SW 1271 (cell line): Measurements from ENCODE around the gene URI1.

Source experiments
- DNase-seq, 2 experiments: peaks; one replicate each; lab custom pipeline; 2025; lab: John Stamatoyannopoulos, UW

Gene URI1

GRCh38 chr19:29971002-29971401, 29.0 kb downstream of the URI1 start:
- no peak for DNase-seq

GRCh38 chr19:29971648-29972047, 29.6 kb downstream of the URI1 start:
- DNase-seq: no peak

GRCh38 chr19:29974701-29975100, 32.7 kb downstream of the URI1 start:
- DNase-seq: no peak

- DNase-seq: no peak
Observed at GRCh38 chr19:29976151-29976943, 34.3 kb downstream of the URI1 start.

GRCh38 chr19:29978080-29978479, 36.0 kb downstream of the URI1 start:
- DNase-seq: no peak

- no peak for DNase-seq
Observed at GRCh38 chr19:29983568-29983967, 41.5 kb downstream of the URI1 start.

GRCh38 chr19:29985196-29985595, 43.2 kb downstream of the URI1 start:
- no peak for DNase-seq

- DNase-seq: no peak
Observed at GRCh38 chr19:29988351-29988750, 46.3 kb downstream of the URI1 start.

GRCh38 chr19:29992233-29992867, 50.3 kb downstream of the URI1 start:
- no peak for DNase-seq

GRCh38 chr19:29999490-29999889, 57.5 kb downstream of the URI1 start:
- DNase-seq: no peak

- DNase-seq: no peak
Observed at GRCh38 chr19:30000862-30001261, 58.8 kb downstream of the URI1 start.

GRCh38 chr19:30001301-30001700, 59.3 kb downstream of the URI1 start:
- no peak for DNase-seq

- no peak for DNase-seq
Observed at GRCh38 chr19:30001791-30002190, 59.8 kb downstream of the URI1 start.

GRCh38 chr19:30003866-30004265, 61.8 kb downstream of the URI1 start:
- DNase-seq: no peak

GRCh38 chr19:30004403-30004802, 62.4 kb downstream of the URI1 start:
- no peak for DNase-seq

- no peak for DNase-seq
Observed at GRCh38 chr19:30006207-30006606, 64.2 kb downstream of the URI1 start.

- no peak for DNase-seq
Observed at GRCh38 chr19:30008169-30008568, 66.1 kb downstream of the URI1 start.

- no peak for DNase-seq
Observed at GRCh38 chr19:30009013-30009412, 67.0 kb downstream of the URI1 start.

- DNase-seq: no peak
Observed at GRCh38 chr19:30011051-30011578, 69.1 kb downstream of the URI1 start.

GRCh38 chr19:30014770-30015169, 72.7 kb downstream of the URI1 start:
- no peak for DNase-seq

- no peak for DNase-seq
Observed at GRCh38 chr19:30017172-30017571, 75.1 kb downstream of the URI1 start.

- no peak for DNase-seq
Observed at GRCh38 chr19:30020189-30020588, 78.2 kb downstream of the URI1 start.

- DNase-seq: no peak
Observed at GRCh38 chr19:30022659-30023058, 80.6 kb downstream of the URI1 start.
